HepG2 (cell line): Measurements from ENCODE around the gene STRADA. TPM values are rescaled to one million over a fixed set of nuclear protein-coding genes. Genes with fewer than 3 reads are reported as not detected.
A peak's percentile ranks its signal among the peaks of the same experiment; 100 is the strongest.

Source experiments
- FOXJ3 ChIP-seq: sonication (generic); formaldehyde crosslinking; IDR thresholded peaks from 2 replicates; pipeline ENCODE4 v1.4.0; 2020; ENCODE audit warnings: missing genetic modification reagents, mild to moderate bottlenecking, borderline replicate concordance
- HDAC6 ChIP-seq: fragments of 200-600 bp; sonication (generic); IDR thresholded peaks from 2 replicates; pipeline ENCODE4 v1.7.0; 2017; ENCODE audit warnings: mild to moderate bottlenecking, antibody characterized with exemption, low read length, low read depth
- MAFF ChIP-seq: IDR thresholded peaks from 2 replicates; pipeline ENCODE4 v1.6.1; 2011; ENCODE audit warnings: low read depth, low read length, improper control_type of control experiment
- NR2C2 ChIP-seq: sonication (generic); formaldehyde crosslinking; IDR thresholded peaks from 2 replicates; pipeline ENCODE4 v1.4.0; 2020; ENCODE audit warnings: missing genetic modification reagents, mild to moderate bottlenecking, moderate library complexity, borderline replicate concordance
- PITX1 ChIP-seq: sonication (generic); formaldehyde crosslinking; IDR thresholded peaks from 2 replicates; pipeline ENCODE4 v1.5.1; 2020; ENCODE audit warnings: mild to moderate bottlenecking, missing genetic modification reagents
- RNF2 ChIP-seq: fragments of 450-650 bp; conservative IDR thresholded peaks from 2 replicates; pipeline ENCODE4 v1.6.1; 2016; ENCODE audit warnings: low read depth
- SNAI1 ChIP-seq: sonication (generic); formaldehyde crosslinking; IDR thresholded peaks from 2 replicates; pipeline ENCODE4 v1.5.0; 2020; ENCODE audit warnings: mild to moderate bottlenecking, missing genetic modification reagents, borderline replicate concordance
- STAG1 ChIP-seq: sonication (generic); formaldehyde crosslinking; IDR thresholded peaks from 2 replicates; pipeline ENCODE4 v1.4.0; 2020; ENCODE audit warnings: missing genetic modification reagents
- TRIM24 ChIP-seq: sonication (generic); formaldehyde crosslinking; IDR thresholded peaks from 2 replicates; pipeline ENCODE4 v1.8.0; 2022; ENCODE audit warnings: mild to moderate bottlenecking, missing genetic modification reagents
- ZFP36L2 ChIP-seq: sonication (generic); formaldehyde crosslinking; IDR thresholded peaks from 2 replicates; pipeline ENCODE4 v1.4.0; 2020; ENCODE audit warnings: missing genetic modification reagents
- ZKSCAN8 ChIP-seq: IDR thresholded peaks from 2 replicates; pipeline ENCODE4 v1.6.1; 2016; ENCODE audit warnings: borderline replicate concordance, missing genetic modification reagents, missing compliant biosample characterization
- ZNF350 ChIP-seq: sonication (generic); formaldehyde crosslinking; IDR thresholded peaks from 2 replicates; pipeline ENCODE4 v1.4.0; 2020; ENCODE audit warnings: mild to moderate bottlenecking, low read depth, missing genetic modification reagents, borderline replicate concordance
- ZNF484 ChIP-seq: sonication (generic); formaldehyde crosslinking; IDR thresholded peaks from 2 replicates; pipeline ENCODE4 v1.5.1; 2020; ENCODE audit warnings: mild to moderate bottlenecking, low read depth, missing genetic modification reagents, borderline replicate concordance
- ZNF543 ChIP-seq: sonication (generic); formaldehyde crosslinking; IDR thresholded peaks from 2 replicates; pipeline ENCODE4 v1.4.0; 2020; ENCODE audit warnings: mild to moderate bottlenecking, missing genetic modification reagents
- ZNF570 ChIP-seq: sonication (generic); formaldehyde crosslinking; IDR thresholded peaks from 2 replicates; pipeline ENCODE4 v1.4.0; 2020; ENCODE audit warnings: mild to moderate bottlenecking, missing genetic modification reagents, borderline replicate concordance
- ZSCAN22 ChIP-seq: sonication (generic); formaldehyde crosslinking; IDR thresholded peaks from 2 replicates; pipeline ENCODE4 v1.4.0; 2020; ENCODE audit warnings: mild to moderate bottlenecking, missing genetic modification reagents
- polyA plus RNA-seq, 8 experiments: library from polyadenylated mRNA; depleted of rRNA in 3 of 8; stranded (reverse) in 7 of 8; unstranded in 1 of 8; fragments of >200 nt; fragmentation: Illumina TruSeq in 4 of 8; extraction: Trizol in 4 of 8; gene quantifications; 2 replicates each; pipeline versions ENCODE4 v1.2.1 to v1.2.3, GENCODE V29; 2011 to 2016; ENCODE audit warnings: low read depth in 4 of 8, missing spikeins in 1 of 8, mixed read lengths in 1 of 8; ENCODE audit not compliant: insufficient read depth in 1 of 8
- total RNA-seq, 5 experiments: library from RNA; depleted of rRNA; stranded (reverse); fragments of >200 nt; fragmentation: Illumina TruSeq; extraction: Trizol; gene quantifications; 2 replicates each; pipeline ENCODE4 v1.2.3, GENCODE V29; 2016; ENCODE audit warnings: low read depth in 1 of 5
- TF ChIP-seq, protein P1 (sequence below): sonication (generic); formaldehyde crosslinking; IDR thresholded peaks from 2 replicates; pipeline ENCODE4 v1.4.0; 2020; ENCODE audit warnings: missing genetic modification reagents
- TF ChIP-seq, protein P2 (sequence below): sonication (generic); formaldehyde crosslinking; IDR thresholded peaks from 2 replicates; pipeline ENCODE4 v1.4.0; 2020; ENCODE audit warnings: missing genetic modification reagents
- TF ChIP-seq, protein P3 (sequence below): sonication (generic); formaldehyde crosslinking; conservative IDR thresholded peaks from 2 replicates; pipeline ENCODE4 v1.8.0; 2022; ENCODE audit warnings: mild to moderate bottlenecking, moderate library complexity, missing genetic modification reagents
- TF ChIP-seq, protein P4 (sequence below): sonication (generic); formaldehyde crosslinking; IDR thresholded peaks from 2 replicates; pipeline ENCODE4 v1.5.1; 2020; ENCODE audit warnings: missing genetic modification reagents, mild to moderate bottlenecking, borderline replicate concordance
- TF ChIP-seq, protein P5 (sequence below): IDR thresholded peaks from 2 replicates; pipeline ENCODE4 v1.6.1; 2016; ENCODE audit warnings: mild to moderate bottlenecking

Gene STRADA
- total and polyA plus RNA-seq, 2 of the 13 experiments (the other 11 are each of a cell fraction or from before 2014, with no cell fraction given): 17.6 to 17.9 TPM

- TF ChIP-seq ZNF570 (CRISPR knock-in tag) (no peak), MAFF (no peak), ZNF350 (CRISPR knock-in tag) (0 out of 2 replicates have a peak, but pooled peaks have one; percentile 16), PITX1 (CRISPR knock-in tag) (no peak), ZNF484 (CRISPR knock-in tag) (no peak), ZKSCAN8 (CRISPR knock-in tag) (no peak), SNAI1 (CRISPR knock-in tag) (no peak), STAG1 (peak; percentile 52), ZSCAN22 (no peak), ZNF543 (CRISPR knock-in tag) (no peak), TRIM24 (CRISPR knock-in tag) (no peak), NR2C2 (CRISPR knock-in tag) (no peak), FOXJ3 (CRISPR knock-in tag) (no peak), HDAC6 (no peak), RNF2 (no peak), ZFP36L2 (no peak)
- TF ChIP-seq, protein P1, sequence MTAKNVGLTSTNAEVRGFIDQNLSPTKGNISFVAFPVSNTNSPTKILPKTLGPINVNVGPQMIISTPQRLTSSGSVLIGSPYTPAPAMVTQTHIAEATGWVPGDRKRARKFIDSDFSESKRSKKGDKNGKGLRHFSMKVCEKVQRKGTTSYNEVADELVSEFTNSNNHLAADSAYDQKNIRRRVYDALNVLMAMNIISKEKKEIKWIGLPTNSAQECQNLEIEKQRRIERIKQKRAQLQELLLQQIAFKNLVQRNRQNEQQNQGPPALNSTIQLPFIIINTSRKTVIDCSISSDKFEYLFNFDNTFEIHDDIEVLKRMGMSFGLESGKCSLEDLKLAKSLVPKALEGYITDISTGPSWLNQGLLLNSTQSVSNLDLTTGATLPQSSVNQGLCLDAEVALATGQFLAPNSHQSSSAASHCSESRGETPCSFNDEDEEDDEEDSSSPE (CRISPR knock-in tag): no peak
- TF ChIP-seq, protein P2, sequence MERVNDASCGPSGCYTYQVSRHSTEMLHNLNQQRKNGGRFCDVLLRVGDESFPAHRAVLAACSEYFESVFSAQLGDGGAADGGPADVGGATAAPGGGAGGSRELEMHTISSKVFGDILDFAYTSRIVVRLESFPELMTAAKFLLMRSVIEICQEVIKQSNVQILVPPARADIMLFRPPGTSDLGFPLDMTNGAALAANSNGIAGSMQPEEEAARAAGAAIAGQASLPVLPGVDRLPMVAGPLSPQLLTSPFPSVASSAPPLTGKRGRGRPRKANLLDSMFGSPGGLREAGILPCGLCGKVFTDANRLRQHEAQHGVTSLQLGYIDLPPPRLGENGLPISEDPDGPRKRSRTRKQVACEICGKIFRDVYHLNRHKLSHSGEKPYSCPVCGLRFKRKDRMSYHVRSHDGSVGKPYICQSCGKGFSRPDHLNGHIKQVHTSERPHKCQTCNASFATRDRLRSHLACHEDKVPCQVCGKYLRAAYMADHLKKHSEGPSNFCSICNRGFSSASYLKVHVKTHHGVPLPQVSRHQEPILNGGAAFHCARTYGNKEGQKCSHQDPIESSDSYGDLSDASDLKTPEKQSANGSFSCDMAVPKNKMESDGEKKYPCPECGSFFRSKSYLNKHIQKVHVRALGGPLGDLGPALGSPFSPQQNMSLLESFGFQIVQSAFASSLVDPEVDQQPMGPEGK (CRISPR knock-in tag): no peak
- TF ChIP-seq, protein P3, sequence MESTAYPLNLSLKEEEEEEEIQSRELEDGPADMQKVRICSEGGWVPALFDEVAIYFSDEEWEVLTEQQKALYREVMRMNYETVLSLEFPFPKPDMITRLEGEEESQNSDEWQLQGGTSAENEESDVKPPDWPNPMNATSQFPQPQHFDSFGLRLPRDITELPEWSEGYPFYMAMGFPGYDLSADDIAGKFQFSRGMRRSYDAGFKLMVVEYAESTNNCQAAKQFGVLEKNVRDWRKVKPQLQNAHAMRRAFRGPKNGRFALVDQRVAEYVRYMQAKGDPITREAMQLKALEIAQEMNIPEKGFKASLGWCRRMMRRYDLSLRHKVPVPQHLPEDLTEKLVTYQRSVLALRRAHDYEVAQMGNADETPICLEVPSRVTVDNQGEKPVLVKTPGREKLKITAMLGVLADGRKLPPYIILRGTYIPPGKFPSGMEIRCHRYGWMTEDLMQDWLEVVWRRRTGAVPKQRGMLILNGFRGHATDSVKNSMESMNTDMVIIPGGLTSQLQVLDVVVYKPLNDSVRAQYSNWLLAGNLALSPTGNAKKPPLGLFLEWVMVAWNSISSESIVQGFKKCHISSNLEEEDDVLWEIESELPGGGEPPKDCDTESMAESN (CRISPR knock-in tag): no peak
- TF ChIP-seq, protein P4, sequence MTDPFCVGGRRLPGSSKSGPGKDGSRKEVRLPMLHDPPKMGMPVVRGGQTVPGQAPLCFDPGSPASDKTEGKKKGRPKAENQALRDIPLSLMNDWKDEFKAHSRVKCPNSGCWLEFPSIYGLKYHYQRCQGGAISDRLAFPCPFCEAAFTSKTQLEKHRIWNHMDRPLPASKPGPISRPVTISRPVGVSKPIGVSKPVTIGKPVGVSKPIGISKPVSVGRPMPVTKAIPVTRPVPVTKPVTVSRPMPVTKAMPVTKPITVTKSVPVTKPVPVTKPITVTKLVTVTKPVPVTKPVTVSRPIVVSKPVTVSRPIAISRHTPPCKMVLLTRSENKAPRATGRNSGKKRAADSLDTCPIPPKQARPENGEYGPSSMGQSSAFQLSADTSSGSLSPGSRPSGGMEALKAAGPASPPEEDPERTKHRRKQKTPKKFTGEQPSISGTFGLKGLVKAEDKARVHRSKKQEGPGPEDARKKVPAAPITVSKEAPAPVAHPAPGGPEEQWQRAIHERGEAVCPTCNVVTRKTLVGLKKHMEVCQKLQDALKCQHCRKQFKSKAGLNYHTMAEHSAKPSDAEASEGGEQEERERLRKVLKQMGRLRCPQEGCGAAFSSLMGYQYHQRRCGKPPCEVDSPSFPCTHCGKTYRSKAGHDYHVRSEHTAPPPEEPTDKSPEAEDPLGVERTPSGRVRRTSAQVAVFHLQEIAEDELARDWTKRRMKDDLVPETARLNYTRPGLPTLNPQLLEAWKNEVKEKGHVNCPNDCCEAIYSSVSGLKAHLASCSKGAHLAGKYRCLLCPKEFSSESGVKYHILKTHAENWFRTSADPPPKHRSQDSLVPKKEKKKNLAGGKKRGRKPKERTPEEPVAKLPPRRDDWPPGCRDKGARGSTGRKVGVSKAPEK: no peak
- TF ChIP-seq, protein P5, sequence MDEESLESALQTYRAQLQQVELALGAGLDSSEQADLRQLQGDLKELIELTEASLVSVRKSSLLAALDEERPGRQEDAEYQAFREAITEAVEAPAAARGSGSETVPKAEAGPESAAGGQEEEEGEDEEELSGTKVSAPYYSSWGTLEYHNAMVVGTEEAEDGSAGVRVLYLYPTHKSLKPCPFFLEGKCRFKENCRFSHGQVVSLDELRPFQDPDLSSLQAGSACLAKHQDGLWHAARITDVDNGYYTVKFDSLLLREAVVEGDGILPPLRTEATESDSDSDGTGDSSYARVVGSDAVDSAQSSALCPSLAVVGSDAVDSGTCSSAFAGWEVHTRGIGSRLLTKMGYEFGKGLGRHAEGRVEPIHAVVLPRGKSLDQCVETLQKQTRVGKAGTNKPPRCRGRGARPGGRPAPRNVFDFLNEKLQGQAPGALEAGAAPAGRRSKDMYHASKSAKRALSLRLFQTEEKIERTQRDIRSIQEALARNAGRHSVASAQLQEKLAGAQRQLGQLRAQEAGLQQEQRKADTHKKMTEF (CRISPR knock-in tag): 0 out of 2 replicates have a peak, but pooled peaks have one; percentile 21
These were observed 45.1 kb downstream of the STRADA start (continued) for GRCh38 chr17:63696381-63696961.
